ENCODE measurements around the gene NSMCE4A. TPM values are rescaled to one million over a fixed set of nuclear protein-coding genes. Genes with fewer than 3 reads are reported as not detected.
"Not testable (repeated sequence)": the region's sequence is repeated elsewhere in the genome, so short reads cannot be mapped to it uniquely, and the experiment has no call there.

NSMCE4A gene
- total and polyA plus RNA-seq, 2 experiments from 2014 or later = 25.6 to 29.2 TPM

DNA sequence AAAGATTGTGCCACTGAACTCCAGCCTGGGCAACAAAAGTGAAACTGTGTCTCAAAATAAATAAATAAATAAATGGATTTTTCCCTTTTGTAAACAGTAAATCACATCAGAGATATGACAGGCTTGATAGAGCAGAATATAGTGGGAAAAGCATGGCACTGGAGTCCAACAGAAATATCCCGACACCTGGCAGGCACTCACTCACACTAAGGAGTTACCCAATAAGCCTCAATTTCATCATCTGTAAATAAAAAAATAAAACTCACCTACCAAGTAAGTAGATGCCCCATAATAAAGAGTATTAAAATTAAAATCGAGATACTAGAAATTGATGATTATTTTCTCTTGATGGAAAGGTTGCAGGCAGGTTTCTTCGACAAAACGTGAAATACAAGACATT lies 48.9 kb downstream of the NSMCE4A start:
- no peaks in the 10 kb centered on the region for H3K9me3 ChIP-seq (ENCODE audit: low read depth)
- H3K36me3 ChIP-seq (ENCODE audit: low read depth) = no peaks in the 10 kb centered on the region
- H3K4me3 ChIP-seq = peak overlapping the region; percentile 91
- no peaks in the 10 kb centered on the region for H3K27me3 ChIP-seq (replicated peaks; ENCODE audit: insufficient read depth)
- no peak for TF ChIP-seq EZH2phosphoT487 (IDR thresholded peaks at IDR 0.05; ENCODE audit: insufficient read depth, low read depth)
- no peak for TF ChIP-seq EZH2 (IDR thresholded peaks at IDR 0.05; ENCODE audit: insufficient read depth, poor library complexity, severe bottlenecking)
- 48 to 50% methylated on average over 4 of the region's 4 CpGs for WGBS, 2 experiments (ENCODE audit: low coverage in 1 of 2, low lambda C conversion rate in 2 of 2, missing lambda C conversion rate in 2 of 2)
- peaks cover 11% of the 10 kb centered on the region for H3F3A ChIP-seq (ENCODE audit: insufficient read depth)
- H3K4me2 ChIP-seq (ENCODE audit: unreplicated experiment) = peak overlapping the region; percentile 98
- H3K79me2 ChIP-seq (ENCODE audit: insufficient read depth) = peaks cover 61% of the 10 kb centered on the region
- in situ Hi-C loops (cut with MboI) = no loop called here
- peaks cover 9% of the 10 kb centered on the region for H3K4me1 ChIP-seq (ENCODE audit: insufficient read depth)
- no peaks in the 10 kb centered on the region for H3K9me2 ChIP-seq (ENCODE audit: insufficient read depth)
- peak overlapping the region; percentile 95 for H2AFZ ChIP-seq
- peak; percentile 20 for DNase-seq
- H3K27ac ChIP-seq = peak overlapping the region; percentile 91
- H3K9ac ChIP-seq = peak overlapping the region; percentile 96
- no peaks in the 10 kb centered on the region for H4K20me1 ChIP-seq (ENCODE audit: insufficient read depth)

DNA sequence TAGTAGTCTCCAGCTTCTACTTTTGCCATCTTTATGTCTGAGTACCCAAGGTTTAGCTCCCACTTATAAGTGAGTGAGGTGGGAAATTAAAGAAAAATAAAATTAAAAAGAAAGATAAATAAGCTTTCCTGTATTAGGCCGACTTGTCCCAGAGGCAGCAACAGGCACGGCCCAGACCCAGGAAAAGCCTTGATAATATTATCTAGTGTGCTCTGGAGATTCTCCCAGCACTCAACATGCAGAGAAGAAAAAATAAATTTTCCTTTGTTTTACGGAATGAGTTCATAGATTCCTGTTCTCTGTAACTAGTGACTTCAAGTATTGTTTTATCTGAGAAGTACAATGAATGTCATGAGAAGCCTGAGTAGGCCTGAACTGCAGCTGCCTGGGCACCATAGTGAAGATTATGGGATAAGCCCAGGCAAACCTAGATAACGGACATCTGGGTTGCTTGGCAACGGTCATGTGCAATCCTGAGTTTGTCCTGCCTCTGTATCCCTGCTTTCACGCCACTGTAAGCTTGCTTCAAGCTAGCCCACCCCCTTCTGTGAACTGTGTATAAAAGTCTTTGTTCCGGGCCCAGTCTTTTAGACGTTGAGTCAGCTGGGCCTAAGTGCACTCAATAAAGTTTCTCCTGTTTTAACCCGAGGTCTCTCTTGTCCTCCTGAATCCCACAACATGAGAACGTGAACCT lies 53.6 kb downstream of the NSMCE4A start:
- Histone ChIP-seq H3K79me2 (ENCODE audit: insufficient read depth) (peaks cover 51% of the 10 kb centered on the region), H4K20me1 (ENCODE audit: insufficient read depth) (no peaks in the 10 kb centered on the region), H3K9me3 (ENCODE audit: low read depth) (no peaks in the 10 kb centered on the region), H3F3A (ENCODE audit: insufficient read depth) (peaks cover 4% of the 10 kb centered on the region), H3K4me2 (ENCODE audit: unreplicated experiment) (no peak overlapping the region), H3K27ac (no peak overlapping the region), H3K4me3 (no peak overlapping the region), H3K27me3 (replicated peaks; ENCODE audit: insufficient read depth) (no peaks in the 10 kb centered on the region), H3K9ac (no peak overlapping the region), H3K36me3 (ENCODE audit: low read depth) (no peaks in the 10 kb centered on the region; the same call in 1 of the 2 replicates), H3K4me1 (ENCODE audit: insufficient read depth) (peaks cover 7% of the 10 kb centered on the region), H3K9me2 (ENCODE audit: insufficient read depth) (no peaks in the 10 kb centered on the region), H2AFZ (no peak overlapping the region)
- in situ Hi-C loops (cut with MboI) = no loop called here
- 66 to 69% methylated on average over 10 of the region's 10 CpGs for WGBS, 2 experiments (ENCODE audit: low coverage in 1 of 2, low lambda C conversion rate in 2 of 2, missing lambda C conversion rate in 2 of 2)
- no peak for DNase-seq
- no peak for TF ChIP-seq EZH2 (IDR thresholded peaks at IDR 0.05; ENCODE audit: insufficient read depth, poor library complexity, severe bottlenecking)

DNA sequence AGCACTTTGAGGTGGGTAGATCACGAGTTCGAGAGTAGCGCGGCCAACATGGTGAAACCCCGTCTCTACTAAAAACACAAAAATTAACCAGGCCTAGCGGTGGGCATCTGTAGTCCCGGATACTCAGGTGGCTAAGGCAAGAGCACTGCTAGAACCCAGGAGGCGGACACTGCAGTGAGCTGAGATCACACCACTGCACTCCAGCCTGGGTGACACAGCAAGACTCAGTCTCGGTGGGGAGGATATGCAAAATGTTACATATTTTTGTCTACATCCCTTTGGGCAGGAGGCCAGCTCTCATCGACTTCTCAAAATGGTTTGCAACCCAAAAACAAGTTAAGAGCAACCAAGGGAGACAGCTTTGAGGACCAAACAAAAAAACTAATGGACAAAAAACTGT lies 55.4 kb downstream of the NSMCE4A start:
- no peaks in the 10 kb centered on the region for H3K4me1 ChIP-seq (ENCODE audit: insufficient read depth)
- H3K9ac ChIP-seq = no peak overlapping the region
- peaks cover 41% of the 10 kb centered on the region for H3K79me2 ChIP-seq (ENCODE audit: insufficient read depth)
- no peaks in the 10 kb centered on the region for H3F3A ChIP-seq (ENCODE audit: insufficient read depth)
- WGBS, 2 experiments (ENCODE audit: low coverage in 1 of 2, low lambda C conversion rate in 2 of 2, missing lambda C conversion rate in 2 of 2) = 90 to 92% methylated on average over 10 of the region's 10 CpGs
- H3K4me2 ChIP-seq (ENCODE audit: unreplicated experiment) = no peak overlapping the region
- H2AFZ ChIP-seq = no peak overlapping the region
- in situ Hi-C loops (cut with MboI) = no loop called here
- H3K9me2 ChIP-seq (ENCODE audit: insufficient read depth) = no peaks in the 10 kb centered on the region
- TF ChIP-seq EZH2phosphoT487 (IDR thresholded peaks at IDR 0.05; ENCODE audit: insufficient read depth, low read depth) = no peak
- no peak for TF ChIP-seq EZH2 (IDR thresholded peaks at IDR 0.05; ENCODE audit: insufficient read depth, poor library complexity, severe bottlenecking)
- H3K36me3 ChIP-seq (ENCODE audit: low read depth) = no peaks in the 10 kb centered on the region; the same call in 1 of the 2 replicates
- no peaks in the 10 kb centered on the region for H3K27me3 ChIP-seq (replicated peaks; ENCODE audit: insufficient read depth)
- no peak overlapping the region for H3K4me3 ChIP-seq
- no peaks in the 10 kb centered on the region for H4K20me1 ChIP-seq (ENCODE audit: insufficient read depth)
- H3K27ac ChIP-seq = no peak overlapping the region
- H3K9me3 ChIP-seq (ENCODE audit: low read depth) = no peaks in the 10 kb centered on the region
- no peak for DNase-seq

DNA sequence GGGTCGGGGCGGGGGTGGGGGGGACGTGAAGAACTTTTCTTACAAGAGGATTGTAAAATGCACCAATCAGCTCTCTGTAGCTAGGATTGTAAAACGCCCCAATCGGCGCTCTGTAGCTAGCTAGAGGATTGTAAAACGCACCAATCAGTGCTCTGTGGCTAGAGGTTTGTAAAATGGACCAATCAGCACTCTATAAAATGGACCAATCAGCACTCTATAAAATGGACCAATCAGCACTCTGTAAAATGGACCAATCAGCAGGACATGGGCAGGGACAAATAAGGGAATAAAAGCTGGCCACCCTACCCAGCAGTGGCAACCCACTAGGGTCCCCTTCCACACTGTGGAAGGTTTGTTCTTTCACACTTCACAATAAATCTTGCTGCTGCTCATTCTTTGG lies 56.2 kb downstream of the NSMCE4A start:
- H3K9me2 ChIP-seq (ENCODE audit: insufficient read depth); H3K4me1 ChIP-seq (ENCODE audit: insufficient read depth); DNase-seq; H3K4me2 ChIP-seq (ENCODE audit: unreplicated experiment); H3K9me3 ChIP-seq (ENCODE audit: low read depth); H3F3A ChIP-seq (ENCODE audit: insufficient read depth); H3K27ac ChIP-seq; H4K20me1 ChIP-seq (ENCODE audit: insufficient read depth); H3K4me3 ChIP-seq; H3K9ac ChIP-seq; H3K27me3 ChIP-seq (replicated peaks; ENCODE audit: insufficient read depth); H3K36me3 ChIP-seq (ENCODE audit: low read depth); in situ Hi-C loops (cut with MboI); H2AFZ ChIP-seq: not testable (repeated sequence)
- 87 to 90% methylated on average over 7 of the region's 7 CpGs for WGBS, 2 experiments (ENCODE audit: low coverage in 1 of 2, low lambda C conversion rate in 2 of 2, missing lambda C conversion rate in 2 of 2)
- peaks cover 36% of the 10 kb centered on the region for H3K79me2 ChIP-seq (ENCODE audit: insufficient read depth)

DNA sequence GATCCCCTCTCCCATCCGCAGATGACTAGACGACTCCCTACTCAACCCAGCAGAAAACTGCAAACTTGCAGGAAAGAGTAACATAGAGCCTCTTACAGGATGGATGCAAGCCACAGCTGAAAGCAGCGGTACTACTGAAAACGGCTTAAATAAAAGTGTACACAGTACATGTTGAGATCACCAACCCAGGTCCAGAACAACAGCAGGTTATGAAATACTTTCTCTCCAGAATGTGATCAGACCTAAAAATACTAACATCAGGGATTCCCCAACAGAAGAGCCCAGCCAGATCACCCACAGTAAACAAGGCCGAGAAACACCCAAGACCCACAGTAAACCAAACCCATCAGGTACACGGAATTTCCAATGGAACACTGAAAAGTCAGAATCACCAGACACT lies 60.4 kb downstream of the NSMCE4A start:
- Histone ChIP-seq H3K9me2 (ENCODE audit: insufficient read depth) (no peaks in the 10 kb centered on the region), H3F3A (ENCODE audit: insufficient read depth) (peaks cover 9% of the 10 kb centered on the region; the same call in 1 of the 2 replicates), H3K4me3 (no peak overlapping the region), H2AFZ (no peak overlapping the region), H3K9ac (no peak overlapping the region), H3K4me1 (ENCODE audit: insufficient read depth) (peaks cover 9% of the 10 kb centered on the region), H3K4me2 (ENCODE audit: unreplicated experiment) (no peak overlapping the region), H3K36me3 (ENCODE audit: low read depth) (no peaks in the 10 kb centered on the region), H3K79me2 (ENCODE audit: insufficient read depth) (peaks cover 13% of the 10 kb centered on the region), H4K20me1 (ENCODE audit: insufficient read depth) (no peaks in the 10 kb centered on the region), H3K27ac (no peak overlapping the region), H3K27me3 (replicated peaks; ENCODE audit: insufficient read depth) (no peaks in the 10 kb centered on the region), H3K9me3 (ENCODE audit: low read depth) (no peaks in the 10 kb centered on the region)
- WGBS, 2 experiments (ENCODE audit: low coverage in 1 of 2, low lambda C conversion rate in 2 of 2, missing lambda C conversion rate in 2 of 2) = 95 to 99% methylated on average over 6 of the region's 6 CpGs
- DNase-seq = no peak
- in situ Hi-C loops (cut with MboI) = no loop called here
- TF ChIP-seq EZH2phosphoT487 (IDR thresholded peaks at IDR 0.05; ENCODE audit: insufficient read depth, low read depth) = no peak
- TF ChIP-seq EZH2 (IDR thresholded peaks at IDR 0.05; ENCODE audit: insufficient read depth, poor library complexity, severe bottlenecking) = no peak
